ENCODE measurements around the gene GNAQ. TPM values are rescaled to one million over a fixed set of nuclear protein-coding genes. Genes with fewer than 3 reads are reported as not detected.

GNAQ gene
- total RNA-seq, 1 experiment from 2014 or later = 0.51 TPM

- Histone ChIP-seq H3K4me3 (ENCODE audit: low read length) (no peak overlapping the region), H3K9me2 (replicated peaks; ENCODE audit: low read length) (no peaks in the 10 kb centered on the region), H2AFZ (ENCODE audit: low read length) (no peak overlapping the region), H3K27ac (ENCODE audit: low read length) (no peak overlapping the region), H3K27me3 (ENCODE audit: low read length) (no peaks in the 10 kb centered on the region), H4K20me1 (ENCODE audit: low read length) (no peaks in the 10 kb centered on the region), H3K9ac (ENCODE audit: low read length) (no peak overlapping the region), H3K36me3 (ENCODE audit: low read depth, low read length) (no peaks in the 10 kb centered on the region), H3K4me1 (ENCODE audit: insufficient read depth, low read length) (peaks cover 9% of the 10 kb centered on the region), H3K9me3 (ENCODE audit: low read length) (no peaks in the 10 kb centered on the region), H3K79me2 (ENCODE audit: low read length) (no peaks in the 10 kb centered on the region), H3F3A (ENCODE audit: low read length, unreplicated experiment) (no peaks in the 10 kb centered on the region), H3K4me2 (ENCODE audit: low read length) (no peak overlapping the region)
- intact Hi-C loops (cut with micrococcal nuclease) = loop anchor here (10.0 kb wide), 1 partner anchor 100 kb away; no protein-coding TSS in a partner anchor
- CTCF ChIA-PET = no interaction called here
- no peak for ATAC-seq
- no peak for DNase-seq
- no TSS peak for BruUV-seq (replicated peaks)
- POLR2A ChIA-PET (ENCODE audit: unreplicated experiment) = no interaction called here
- TF ChIP-seq CTCF (conservative IDR thresholded peaks at IDR 0.05; ENCODE audit: low read depth, low read length) (no peak), EZH2 (IDR thresholded peaks at IDR 0.05; ENCODE audit: low read length, unreplicated experiment) (no peak), EZH2phosphoT487 (IDR thresholded peaks at IDR 0.05; ENCODE audit: borderline replicate concordance, low read length) (no peak)
These were observed 177.2 kb downstream of the GNAQ start for GRCh38 chr9:77854258-77854915.

GRCh38 chr9:77853716-77854115 lies 177.9 kb downstream of the GNAQ start:
- H3K27me3 ChIP-seq (ENCODE audit: low read length) = no peaks in the 10 kb centered on the region
- no peak overlapping the region for H3K4me3 ChIP-seq (ENCODE audit: low read length)
- H4K20me1 ChIP-seq (ENCODE audit: low read length) = no peaks in the 10 kb centered on the region
- ChIA-PET CTCF (no interaction called here), POLR2A (ENCODE audit: unreplicated experiment) (no interaction called here)
- intact Hi-C loops (cut with micrococcal nuclease) = loop anchor here (10.0 kb wide), 1 partner anchor 101 kb away; no protein-coding TSS in a partner anchor
- no peak overlapping the region for H2AFZ ChIP-seq (ENCODE audit: low read length)
- H3K36me3 ChIP-seq (ENCODE audit: low read depth, low read length) = no peaks in the 10 kb centered on the region
- no TSS peak for BruUV-seq (replicated peaks)
- H3K4me2 ChIP-seq (ENCODE audit: low read length) = no peak overlapping the region
- TF ChIP-seq CTCF (conservative IDR thresholded peaks at IDR 0.05; ENCODE audit: low read depth, low read length) (no peak), EZH2phosphoT487 (IDR thresholded peaks at IDR 0.05; ENCODE audit: borderline replicate concordance, low read length) (no peak)
- H3F3A ChIP-seq (ENCODE audit: low read length, unreplicated experiment) = no peaks in the 10 kb centered on the region
- no peaks in the 10 kb centered on the region for H3K9me3 ChIP-seq (ENCODE audit: low read length)
- peaks cover 9% of the 10 kb centered on the region for H3K4me1 ChIP-seq (ENCODE audit: insufficient read depth, low read length)
- ATAC-seq (no peak), DNase-seq (no peak)
- H3K27ac ChIP-seq (ENCODE audit: low read length) = no peak overlapping the region
- H3K9ac ChIP-seq (ENCODE audit: low read length) = no peak overlapping the region
- H3K9me2 ChIP-seq (replicated peaks; ENCODE audit: low read length) = no peaks in the 10 kb centered on the region
- H3K79me2 ChIP-seq (ENCODE audit: low read length) = no peaks in the 10 kb centered on the region

GRCh38 chr9:77851882-77852595 lies 179.6 kb downstream of the GNAQ start:
- ATAC-seq (no peak), DNase-seq (no peak)
- H3K27me3 ChIP-seq (ENCODE audit: low read length) = no peaks in the 10 kb centered on the region
- H3K9me2 ChIP-seq (replicated peaks; ENCODE audit: low read length) = no peaks in the 10 kb centered on the region
- H3K9ac ChIP-seq (ENCODE audit: low read length) = no peak overlapping the region
- no peaks in the 10 kb centered on the region for H4K20me1 ChIP-seq (ENCODE audit: low read length)
- no peak for TF ChIP-seq EZH2phosphoT487 (IDR thresholded peaks at IDR 0.05; ENCODE audit: borderline replicate concordance, low read length)
- no peak for TF ChIP-seq CTCF (conservative IDR thresholded peaks at IDR 0.05; ENCODE audit: low read depth, low read length)
- no peak overlapping the region for H3K4me2 ChIP-seq (ENCODE audit: low read length)
- CTCF ChIA-PET = no interaction called here
- no peak overlapping the region for H3K27ac ChIP-seq (ENCODE audit: low read length)
- POLR2A ChIA-PET (ENCODE audit: unreplicated experiment) = interaction anchor here (0.7 kb wide), 1 partner anchor 1026 kb away, joined by 3 read pairs; no protein-coding TSS in a partner anchor
- no TSS peak for BruUV-seq (replicated peaks)
- no peak overlapping the region for H3K4me3 ChIP-seq (ENCODE audit: low read length)
- no peak overlapping the region for H2AFZ ChIP-seq (ENCODE audit: low read length)
- no peaks in the 10 kb centered on the region for H3K9me3 ChIP-seq (ENCODE audit: low read length)
- H3K4me1 ChIP-seq (ENCODE audit: insufficient read depth, low read length) = peaks cover 7% of the 10 kb centered on the region
- intact Hi-C loops (cut with micrococcal nuclease) = loop anchor here (10.0 kb wide), 1 partner anchor 103 kb away; no protein-coding TSS in a partner anchor
- no peaks in the 10 kb centered on the region for H3K36me3 ChIP-seq (ENCODE audit: low read depth, low read length)
- no peaks in the 10 kb centered on the region for H3F3A ChIP-seq (ENCODE audit: low read length, unreplicated experiment)
- no peaks in the 10 kb centered on the region for H3K79me2 ChIP-seq (ENCODE audit: low read length)
